GM19395 (cell line): Measurements from ENCODE around the gene GPC3.
"Not testable (repeated sequence)": the region's sequence is repeated elsewhere in the genome, so short reads cannot be mapped to it uniquely, and the experiment has no call there.

ENCODE experiments used
- ATAC-seq: cut with Tn5 transposase; IDR thresholded peaks from one replicate; pipeline ENCODE4 v1.9.1; 2021; ENCODE audit warnings: mild to moderate bottlenecking, moderate library complexity; ENCODE audit not compliant: unreplicated experiment

The GPC3 gene

DNA sequence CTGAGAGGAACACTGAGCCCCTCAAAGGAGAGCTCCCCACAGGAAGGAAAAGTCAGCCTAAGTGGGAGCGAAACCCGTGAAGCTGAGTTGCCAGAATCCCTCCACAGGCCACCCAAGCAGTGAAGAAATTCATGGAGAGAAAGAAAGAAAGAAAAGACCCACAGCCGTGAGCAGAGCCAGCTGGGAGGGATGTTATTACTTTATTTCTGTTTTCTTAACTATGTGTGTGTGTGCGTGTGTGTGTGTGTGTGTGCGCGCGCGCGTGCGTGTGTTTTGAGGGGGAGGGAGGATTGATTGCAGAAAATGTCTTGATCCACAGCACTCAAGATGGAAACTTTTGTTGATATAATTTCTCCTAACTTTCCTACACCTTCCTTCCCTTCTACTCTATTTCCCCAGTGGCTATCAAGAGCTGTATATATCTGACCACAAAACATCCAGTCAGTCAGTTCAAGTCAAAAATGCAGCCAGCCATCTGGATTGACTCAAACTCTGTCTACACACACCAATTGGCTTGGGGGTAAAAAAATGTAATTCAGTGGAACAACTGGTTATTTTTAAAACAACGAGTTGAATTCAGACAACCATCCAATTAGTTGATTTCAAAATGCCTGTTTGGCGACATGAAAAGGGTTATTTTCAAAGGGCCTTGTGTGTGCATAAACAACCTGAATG is 13.8 kb upstream of the GPC3 start:
- no peak for ATAC-seq

DNA sequence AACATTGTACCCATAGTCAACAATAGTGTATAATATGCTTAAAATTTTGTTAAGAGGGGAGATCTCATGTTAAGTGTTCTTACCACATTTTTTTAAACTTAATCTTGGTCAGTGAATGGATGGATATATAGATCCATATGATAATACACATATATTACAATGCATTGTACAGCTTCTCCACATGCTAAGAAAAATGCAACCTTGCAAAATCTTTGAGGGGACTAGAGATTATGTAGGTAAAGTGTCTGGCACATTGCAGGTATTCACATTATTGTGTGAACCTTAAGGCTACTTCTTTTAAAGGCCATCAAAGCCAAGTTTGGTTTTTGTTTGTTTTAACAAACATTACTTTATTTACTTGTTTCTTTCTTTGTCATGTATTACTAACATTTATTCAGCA is 10.4 kb upstream of the GPC3 start:
- no peak for ATAC-seq

DNA sequence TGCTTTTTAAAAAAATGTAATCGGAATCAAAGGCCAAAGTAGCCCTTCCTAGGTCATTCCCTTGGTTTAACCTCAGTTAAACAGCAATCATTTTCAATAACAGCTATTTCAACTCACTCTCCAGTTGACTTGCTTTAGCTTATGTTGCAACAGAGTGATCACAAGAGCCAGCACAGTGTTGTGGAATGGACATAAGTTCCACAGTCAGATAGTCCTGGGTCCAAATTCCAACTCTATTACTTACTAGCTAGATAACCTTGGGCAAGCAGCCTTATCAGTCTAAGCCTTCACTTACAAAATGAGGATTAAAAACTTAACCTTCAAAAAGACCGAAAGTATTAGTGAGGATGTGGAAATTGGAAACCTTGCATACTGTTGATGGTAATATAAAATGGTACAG is 9.2 kb upstream of the GPC3 start:
- no peak for ATAC-seq

DNA sequence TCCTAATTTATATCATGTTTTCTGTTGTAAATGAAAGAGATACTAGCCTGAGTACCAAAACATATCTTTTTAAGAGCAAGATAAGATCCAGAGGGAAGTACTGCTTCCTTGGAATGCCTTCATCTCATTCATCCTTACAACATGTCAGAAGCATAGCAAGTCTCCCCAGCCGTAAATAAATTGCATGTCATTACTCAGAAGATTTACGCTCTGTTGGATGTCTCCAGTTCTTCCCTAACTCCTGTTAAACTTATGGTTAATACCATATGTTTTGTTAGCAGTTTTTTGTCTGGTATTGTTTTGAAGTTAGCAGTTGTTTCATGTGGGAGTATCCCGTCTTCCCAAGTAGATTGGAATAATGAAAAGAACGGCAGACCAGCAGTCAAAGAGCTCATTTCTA is 7.5 kb upstream of the GPC3 start:
- no peak for ATAC-seq

DNA sequence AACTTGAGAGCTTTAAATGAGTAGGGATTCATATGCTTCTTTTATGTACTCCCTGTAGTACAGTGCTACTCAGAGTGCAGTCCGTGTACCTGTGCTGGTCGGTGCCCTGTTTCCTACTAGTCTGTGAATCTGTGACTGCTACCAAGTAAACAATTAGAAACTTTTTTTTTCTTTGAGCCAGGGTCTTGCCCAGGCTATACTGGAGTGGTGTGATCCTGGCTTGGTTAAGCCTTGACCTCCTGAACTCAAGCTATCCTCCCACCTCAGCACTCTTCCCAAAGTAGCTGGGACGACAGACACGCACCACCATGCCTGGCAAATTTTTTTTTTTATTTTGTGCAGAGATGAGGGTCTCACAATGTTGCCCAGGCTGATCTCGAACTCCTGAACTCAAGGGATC is 6.4 kb upstream of the GPC3 start:
- no peak for ATAC-seq

DNA sequence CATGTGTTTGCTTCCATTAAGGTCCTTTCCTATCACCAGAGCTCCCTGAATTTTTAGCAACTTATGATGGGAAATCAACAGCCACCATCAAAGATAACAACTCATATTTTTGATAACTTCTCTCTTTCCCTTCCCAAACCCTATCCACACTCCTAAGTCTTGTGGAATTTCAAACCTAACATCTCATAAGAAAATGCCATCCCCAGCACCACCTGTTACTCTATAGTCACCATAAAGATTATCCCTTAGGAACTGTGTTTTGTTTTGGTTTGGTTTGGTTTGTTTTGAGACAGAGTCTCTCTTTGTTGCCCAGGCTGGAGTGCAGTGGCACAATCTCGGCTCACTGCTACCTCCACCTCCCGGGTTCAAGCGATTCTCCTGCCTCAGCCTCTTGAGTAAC is 5.7 kb upstream of the GPC3 start:
- ATAC-seq, result not testable (repeated sequence)

DNA sequence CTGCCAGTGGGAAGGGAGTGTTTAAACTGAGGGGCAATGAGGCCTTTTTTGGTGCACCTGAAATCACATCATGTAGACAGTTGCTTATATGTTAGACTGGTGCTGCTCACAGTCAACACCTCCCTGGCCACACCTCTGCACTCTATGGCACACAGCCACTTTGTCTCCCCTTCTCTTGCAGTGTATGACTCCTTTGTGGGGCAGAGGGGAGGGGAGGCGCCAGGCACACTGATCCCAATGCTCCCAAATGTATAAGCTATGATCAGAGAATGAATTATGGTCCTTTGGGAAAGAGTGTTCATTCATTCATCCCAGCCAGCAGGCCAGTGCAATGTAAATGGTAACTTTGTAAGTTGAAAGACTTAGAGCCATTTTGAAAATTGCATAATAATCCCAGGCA is 4.6 kb upstream of the GPC3 start:
- no peak for ATAC-seq

DNA sequence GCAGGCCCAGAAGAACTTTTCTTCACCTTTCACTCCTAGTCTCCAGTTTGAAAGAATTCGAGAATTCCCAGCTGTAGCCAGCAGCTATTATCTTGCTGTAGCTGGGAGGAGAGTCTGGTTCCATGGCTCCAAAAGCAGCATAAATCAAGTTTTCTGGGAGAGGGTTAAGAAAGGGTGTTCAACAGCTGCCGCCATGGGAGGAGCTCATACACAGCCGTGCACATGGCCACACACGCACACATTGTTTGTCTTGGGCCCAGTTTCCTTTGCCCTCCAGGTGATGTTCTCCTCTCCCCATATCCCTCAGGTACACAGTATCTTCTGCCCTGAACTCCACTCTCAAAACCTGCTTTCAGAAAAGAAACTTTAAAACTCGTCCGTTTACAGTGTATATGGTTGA is 4.1 kb upstream of the GPC3 start:
- ATAC-seq, result no peak

DNA sequence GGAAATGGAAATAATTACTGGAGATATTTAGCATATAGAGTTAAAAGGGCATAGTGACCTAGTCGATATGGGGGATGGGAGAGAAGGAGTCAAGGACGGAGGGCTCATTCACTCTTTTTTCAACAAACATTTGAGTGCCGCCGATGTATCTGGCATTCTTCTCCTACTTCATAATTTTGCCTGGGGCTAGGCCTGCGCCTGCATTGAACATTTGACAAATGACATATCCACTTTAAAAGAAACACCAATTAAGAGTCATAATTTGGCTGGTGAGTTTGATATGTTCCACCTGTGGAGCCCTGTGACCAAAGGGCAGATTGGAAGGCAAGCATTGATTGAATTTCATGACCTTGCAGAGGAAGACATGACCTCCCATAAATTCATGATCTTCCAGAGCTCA is 2.6 kb upstream of the GPC3 start:
- no peak for ATAC-seq

DNA sequence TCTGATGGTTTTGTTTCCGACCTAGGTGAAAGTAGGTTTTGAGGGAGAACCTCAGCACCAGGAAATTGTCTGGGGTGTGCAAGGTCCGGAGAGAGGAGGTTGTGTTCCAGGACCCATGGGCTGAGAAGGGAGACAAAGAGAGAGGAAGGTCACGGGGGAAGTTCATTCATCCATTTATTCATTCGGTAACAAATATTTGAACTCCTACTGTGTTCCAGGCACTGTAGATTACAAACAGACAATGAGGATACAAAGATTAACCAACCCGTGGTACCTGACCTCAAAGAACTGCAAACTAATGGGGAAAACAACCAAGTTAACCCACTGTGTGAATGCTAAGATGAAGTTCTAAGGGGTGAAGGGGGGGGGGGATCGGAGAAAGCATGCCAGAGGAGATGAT is 1.8 kb upstream of the GPC3 start:
- ATAC-seq, result no peak

DNA sequence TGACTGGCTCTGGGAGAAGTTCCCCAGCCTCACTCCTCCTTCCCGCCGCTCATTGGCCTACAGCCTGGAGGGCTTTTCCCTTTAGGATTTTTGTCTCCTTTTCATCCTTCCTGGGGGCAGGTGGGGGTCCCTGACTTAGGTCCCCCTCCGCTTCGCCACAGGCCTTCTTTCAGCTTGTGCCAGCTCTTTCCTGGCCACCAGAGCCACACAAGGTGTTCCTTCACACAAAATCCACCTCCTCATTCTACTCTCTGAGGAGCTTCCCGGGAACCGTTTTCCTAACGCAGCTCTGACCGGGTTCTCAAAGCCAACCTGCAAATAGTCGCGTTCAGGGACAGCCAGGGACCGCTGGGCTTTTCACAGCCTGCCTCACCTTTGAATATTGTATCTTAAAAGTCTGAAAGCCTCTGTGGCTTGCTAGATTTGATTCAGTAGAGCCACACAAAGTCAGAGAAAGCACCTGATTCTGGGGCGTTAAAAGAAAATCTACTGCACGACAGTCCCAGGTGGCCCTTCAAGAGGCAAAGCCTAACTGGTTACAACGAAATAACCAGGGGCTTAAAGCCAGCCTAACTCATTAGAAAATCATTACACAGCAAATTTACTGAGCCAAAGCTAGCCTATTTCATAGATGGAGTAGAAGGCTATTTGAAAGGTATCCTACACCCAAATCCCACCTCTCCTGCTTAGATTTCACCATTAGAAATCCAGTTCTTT is 731 bp upstream of the GPC3 start:
- no peak for ATAC-seq

DNA sequence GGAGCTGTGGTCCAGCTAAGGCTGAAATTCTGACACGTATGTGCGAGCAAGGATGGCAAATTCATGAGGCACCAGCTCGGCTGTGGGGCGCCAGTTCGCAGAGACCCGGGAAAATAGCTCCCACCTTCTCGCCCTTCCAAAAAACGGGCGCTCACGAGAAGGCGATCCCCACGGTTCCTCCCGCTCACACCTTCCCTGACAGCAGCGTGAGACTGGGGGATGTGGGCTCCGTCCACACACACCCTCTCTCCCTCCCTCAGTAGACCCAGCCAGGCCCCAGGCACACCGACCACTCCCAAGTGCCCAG is 584 bp downstream of the GPC3 start:
- ATAC-seq, result no peak

DNA sequence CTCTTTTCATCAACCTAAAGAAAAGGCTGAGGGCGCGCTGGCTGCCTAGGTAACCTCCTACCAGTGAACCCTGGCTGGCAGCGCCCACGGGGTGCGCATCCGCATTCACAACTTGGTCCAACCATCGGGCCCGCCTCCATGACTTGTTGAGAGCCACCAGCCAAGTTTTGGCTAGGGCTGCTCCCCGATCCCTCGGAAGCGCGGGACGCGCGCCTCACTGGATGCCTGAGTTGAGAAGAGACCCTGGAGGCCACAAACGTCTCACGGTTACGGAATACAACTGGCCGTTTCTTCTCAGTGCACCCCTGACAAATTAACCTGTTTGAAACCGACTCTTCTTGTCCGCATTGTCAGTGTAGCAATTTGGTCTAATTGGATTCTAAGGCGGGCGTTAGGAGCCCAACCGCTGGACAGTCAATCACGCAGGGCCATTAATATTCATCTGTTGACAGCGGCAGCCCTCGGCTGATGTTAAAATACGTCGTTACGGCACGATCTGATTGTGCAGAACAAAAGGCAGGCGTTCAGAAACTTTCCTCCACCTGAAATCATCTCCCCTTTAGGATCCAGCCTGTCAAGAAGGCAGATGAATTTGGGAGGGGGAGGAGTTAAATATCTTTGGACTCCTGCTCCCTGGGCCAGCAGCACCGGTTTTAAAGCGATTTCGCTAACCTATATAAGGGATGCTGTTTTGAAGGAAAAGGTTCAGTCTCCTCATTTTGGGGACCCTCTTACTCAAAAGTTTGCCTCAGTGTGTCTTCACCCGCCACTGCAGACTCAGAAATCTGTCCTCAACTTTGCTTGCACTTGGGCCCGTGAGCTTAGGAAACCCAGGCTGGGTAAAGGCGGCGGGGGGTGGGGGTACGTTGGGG is 1.2 kb downstream of the GPC3 start:
- ATAC-seq, result no peak

DNA sequence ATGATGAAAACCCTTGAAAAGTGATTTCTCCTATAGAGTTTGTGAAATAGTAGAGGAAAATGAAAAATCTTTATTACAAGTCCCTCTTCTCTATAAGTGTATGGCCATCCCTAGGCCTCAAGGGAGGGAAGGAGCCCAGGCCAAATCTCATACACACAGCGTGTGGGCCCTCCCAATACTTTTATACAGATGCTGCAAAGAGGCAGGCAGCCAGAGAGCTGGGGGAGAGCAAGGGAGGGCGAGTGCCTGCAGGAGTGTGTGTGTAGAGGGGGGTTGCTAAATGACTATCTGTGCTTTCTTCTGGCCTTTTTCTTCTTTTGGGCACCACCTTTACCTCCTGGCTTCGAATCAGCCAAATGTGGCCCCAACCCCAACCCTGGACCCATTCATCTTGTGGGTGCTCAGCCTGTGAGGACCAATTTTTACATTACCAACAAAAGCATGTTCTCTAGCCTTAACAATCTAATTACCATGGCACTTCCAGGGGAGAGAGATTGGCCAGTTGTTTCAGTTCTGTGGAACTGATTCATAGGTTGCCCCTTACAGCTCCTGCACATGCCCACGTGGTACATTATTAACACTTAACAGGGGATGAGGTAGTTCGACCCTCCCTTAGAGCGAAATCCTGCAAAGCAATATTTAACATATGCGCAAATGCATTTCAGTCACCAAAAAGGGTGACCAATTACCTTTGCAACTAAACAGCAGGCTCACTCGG is 2.0 kb downstream of the GPC3 start:
- no peak for ATAC-seq

DNA sequence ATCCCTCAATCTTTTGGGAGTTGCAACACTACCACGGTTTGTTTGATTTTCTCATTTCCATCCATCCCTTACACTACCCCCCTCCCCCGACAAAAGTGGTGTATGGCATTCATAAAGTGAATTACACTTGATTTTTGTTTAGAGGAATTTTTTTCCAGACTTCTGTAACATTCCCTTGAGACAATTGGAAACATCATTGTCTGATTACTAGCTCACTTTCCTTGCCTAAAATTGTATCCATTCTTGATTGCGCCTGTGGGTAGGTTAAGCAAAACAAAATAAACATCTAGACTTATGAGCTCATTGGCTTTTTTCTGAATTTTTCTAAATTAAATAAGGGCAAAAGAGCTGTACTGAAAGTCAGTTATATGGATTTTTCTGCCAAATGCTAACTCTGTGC is 3.5 kb downstream of the GPC3 start:
- ATAC-seq, result no peak

DNA sequence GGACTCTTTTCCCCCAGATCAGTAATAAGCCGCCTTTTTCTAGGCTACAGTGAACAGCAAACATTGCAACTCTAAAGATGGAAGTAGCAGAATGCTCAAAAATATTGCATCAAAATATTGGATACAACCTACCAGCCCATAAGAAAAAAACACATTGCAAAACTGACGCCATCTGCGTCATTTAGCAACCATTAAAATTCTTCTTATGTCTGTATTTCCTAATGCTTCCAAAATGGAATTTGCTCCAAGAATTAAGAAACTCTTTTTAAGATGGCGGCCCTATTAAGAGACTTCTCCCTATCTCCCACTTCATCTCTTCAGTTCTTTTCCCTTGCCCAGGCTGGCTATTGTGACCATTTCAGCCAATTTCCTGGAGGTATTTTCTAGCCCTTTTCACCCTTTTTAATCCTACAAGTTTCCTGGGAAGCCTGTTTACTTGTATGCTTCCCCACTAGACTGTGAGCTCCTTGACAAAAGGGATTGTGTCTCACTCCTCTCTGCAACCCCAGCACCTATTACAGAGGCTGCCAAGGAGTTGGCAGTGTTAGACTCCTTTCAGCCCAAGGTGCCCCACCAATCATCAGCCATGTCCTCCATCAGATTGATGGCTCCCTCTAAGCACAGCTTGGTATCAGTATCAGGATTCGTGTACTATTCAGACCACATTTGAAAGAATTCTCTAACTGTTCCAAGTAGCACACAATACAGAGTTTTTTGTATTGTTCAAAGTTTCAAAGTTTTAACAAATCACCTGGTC is 4.4 kb downstream of the GPC3 start:
- no peak for ATAC-seq

DNA sequence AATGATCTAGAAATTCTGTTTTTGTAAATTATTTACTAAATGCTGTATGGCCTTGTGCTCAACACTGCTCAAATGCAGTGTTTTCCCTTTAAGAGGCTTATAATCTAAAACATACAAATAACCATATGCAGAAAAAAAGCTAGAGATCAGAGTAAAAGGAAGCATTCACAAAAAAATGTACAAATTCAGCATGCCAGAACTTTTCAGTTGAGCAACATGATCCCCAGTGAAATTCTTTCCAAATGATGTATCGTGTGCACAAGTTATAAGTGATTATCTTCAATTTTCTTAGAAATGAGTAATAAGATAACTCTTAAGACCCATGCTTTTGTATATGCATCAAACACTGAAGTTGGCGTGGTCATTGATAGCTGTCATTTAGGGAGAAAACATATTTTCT is 5.0 kb downstream of the GPC3 start:
- ATAC-seq, result no peak

DNA sequence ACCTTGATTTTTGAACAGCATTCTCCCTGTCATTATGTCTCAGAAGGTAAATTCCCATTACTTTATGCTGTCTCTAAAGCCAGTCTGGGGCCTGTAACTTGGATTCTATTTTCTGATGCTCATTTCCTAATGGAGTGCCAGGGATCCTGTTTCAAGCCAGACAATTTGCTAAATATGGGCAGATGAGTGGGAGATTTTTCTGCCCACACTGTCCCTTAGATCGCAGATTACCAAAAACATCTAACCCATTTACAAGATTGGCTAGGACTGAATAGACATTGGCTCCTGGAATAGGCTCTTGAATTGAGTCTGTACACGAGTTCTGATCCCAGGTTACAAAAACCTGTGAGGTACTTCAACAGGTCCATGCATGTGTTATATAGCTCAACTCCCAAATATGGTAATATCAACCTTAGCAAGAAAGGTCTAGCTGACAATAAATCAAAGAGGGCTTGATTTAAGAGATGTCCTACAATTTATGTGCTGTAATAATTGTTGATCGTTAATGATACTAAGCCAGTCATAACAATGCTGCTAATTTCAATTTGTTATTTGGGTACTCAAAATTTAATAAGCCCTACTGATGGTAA is 5.7 kb downstream of the GPC3 start:
- ATAC-seq, result no peak

DNA sequence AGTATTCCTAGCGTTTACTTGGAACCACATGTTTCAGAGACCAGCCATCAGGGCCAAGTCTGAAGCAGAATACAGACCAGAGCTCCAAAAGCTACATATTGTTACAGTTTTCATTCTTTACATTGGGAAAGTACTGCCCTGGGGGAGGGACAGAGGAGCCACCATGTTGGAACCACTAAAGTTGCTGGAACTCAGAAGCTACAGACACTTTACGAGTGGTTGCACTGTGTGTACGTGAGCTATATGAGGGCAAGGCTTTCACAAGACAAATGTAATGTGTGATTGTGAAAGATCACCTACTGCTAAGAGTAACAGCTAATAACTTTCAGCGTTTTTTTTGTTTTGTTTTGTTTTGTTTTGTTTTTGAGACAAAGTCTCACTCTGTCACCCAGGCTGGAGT is 11.7 kb downstream of the GPC3 start:
- ATAC-seq, result no peak

DNA sequence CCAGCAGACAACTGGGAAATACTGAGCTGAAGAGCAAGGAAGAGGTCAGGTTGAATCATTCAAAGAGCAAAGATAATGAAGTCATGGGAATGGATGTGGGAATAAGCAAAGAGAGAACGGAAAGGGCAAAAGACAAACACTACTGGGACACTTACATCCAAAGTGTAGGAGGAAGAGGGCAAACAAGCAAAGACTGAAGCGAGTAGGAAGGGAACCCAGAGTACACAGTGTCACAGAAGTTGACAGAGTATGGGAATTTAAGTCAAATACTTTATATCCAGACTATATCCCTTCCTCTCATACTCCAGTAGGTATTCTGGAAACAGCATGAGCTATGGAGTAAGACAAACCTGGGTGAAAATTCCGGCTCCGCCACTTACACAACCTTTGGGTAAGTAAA is 12.5 kb downstream of the GPC3 start:
- ATAC-seq, result no peak
